HG02623 (cell line): ENCODE data around the gene TNNI3K.

Source experiments
- ATAC-seq: cut with Tn5 transposase; IDR thresholded peaks from one replicate; pipeline ENCODE4 v1.9.1; 2021; ENCODE audit warnings: moderate library complexity; ENCODE audit not compliant: unreplicated experiment

Gene TNNI3K

DNA sequence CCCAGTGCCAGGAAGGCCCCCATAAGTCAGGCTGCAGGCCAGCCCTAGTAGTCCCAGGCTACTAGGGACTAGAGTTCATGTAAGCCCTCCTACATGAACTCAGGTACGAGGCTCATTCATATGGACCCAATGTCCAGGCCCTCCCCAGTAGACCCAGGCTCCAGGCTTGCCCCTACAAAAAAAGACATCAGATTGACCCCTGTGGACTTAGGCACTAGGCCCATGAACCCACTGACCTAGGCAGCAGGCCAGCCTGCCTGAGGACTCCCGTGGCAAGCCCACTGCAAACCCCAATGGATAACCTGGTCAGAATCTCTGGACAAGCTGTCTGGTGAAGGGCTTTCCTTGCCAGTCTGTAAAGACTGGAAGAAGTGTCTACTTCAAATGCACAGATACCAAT is 51.2 kb downstream of the TNNI3K start:
- ATAC-seq, result no peak

DNA sequence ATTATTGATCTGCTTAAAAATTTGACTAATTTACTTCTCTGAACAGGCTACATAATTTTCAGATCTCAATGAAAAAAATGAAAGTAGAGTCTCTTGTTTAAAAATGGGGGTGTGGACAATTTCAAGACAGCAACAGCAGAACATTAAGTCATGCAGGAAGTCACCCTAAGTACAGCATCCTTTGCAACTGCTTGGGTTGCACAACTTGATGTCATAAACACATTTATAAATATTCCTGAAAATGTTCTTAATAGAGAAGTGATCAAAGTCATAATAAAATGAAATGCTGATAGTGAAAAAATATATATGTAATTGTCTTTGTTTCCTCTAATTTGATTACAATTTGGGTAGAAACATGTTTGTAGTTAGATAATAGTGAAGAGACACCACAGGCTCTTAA is 79.3 kb downstream of the TNNI3K start:
- no peak for ATAC-seq

DNA sequence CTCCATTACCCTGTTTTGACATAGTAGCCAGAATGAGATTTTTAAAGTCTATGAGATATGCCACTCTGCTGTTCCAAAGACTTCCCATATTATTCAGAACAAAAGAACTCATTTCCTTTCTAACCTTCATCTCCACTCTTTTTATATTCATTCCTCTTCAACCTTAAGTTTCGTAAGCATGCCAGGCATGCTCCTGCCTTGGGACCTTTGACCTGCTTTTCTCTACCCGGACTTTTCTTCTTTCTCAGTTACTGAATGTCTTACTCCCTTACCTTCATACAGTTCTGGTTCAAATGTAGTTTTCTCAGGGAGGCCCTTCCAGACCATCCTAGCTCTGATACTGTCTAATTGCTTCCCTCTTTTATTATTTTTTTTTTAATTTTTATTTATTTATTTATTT is 81.1 kb downstream of the TNNI3K start:
- ATAC-seq, result no peak

DNA sequence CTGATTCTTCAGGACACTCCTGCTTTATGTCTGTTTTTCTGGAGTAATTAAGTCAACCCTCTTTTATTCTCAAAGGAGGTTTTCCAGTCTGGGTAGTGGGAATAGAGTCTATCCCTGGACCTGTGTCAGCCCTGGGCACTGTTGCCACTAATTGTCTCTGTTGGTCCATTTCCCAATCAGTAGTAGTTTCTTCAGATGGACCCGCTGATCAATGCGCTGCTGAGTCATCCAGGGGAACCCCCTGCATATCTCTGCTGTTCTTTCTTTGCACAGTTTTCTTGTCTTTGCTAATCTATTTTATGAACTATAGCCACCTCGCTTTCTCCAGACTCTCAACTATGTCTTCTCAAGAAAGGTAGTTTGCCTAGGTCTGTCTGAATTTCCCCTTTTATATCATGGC is 82.5 kb downstream of the TNNI3K start:
- no peak for ATAC-seq

DNA sequence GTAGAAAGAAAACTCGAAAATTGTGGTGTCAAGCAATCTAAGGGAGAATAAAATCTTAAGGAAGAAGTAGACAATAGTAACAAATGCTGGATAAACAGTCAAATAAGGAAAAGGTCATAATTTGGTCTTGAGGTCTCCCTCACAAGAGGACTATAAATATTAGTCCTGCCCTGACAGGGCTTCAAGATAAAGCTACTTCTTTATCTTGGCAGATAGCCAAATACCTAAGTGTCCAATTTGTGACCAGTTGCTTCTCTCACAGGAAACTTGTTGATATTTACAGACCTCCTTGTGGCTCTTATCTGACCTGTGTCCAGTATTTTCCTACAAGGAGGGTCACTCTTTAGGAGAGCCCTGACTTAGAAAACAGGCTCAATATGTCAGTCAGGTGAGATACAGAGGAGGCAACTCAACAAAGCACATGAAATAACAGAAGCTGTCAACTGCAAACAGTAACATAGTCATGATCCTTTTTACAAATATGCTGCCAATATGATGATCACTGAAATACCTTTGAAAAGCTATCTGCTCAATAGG is 88.8 kb downstream of the TNNI3K start:
- ATAC-seq, result no peak

DNA sequence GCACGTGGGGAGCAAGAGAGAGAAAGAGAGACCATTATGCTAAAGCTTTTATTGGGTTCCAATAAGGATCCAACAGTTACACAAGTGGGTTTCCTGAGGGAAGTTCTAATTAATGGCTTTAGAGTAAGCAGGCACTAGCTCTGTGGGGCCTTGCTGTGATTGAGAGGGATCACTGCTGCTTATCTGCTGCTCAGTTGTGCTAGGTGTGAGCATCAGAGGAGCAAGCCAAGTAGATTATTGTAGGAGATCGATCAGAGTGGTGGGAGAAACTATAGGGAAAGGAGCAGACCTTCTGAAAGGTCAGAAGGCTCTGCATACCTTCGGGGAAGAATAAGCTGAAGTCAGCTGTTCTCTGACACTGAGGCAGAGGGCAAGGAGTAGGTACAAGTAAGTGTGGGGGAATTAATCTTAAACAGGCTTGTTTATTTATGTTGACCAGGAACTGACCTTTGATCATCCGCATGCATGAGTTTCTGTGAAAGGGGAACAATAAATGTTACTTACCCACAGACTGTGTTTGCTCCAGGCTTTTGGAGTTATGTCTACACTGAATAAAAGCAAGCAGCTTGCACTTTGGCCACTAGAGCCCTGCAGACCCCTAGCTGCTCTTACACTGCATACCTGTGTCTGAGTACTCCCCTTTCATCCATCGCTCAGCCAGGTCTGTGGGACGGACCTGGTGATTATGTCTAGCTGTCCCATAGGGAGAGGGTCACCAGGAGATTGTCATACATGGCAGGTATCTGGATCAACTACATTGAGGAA is 89.7 kb downstream of the TNNI3K start:
- ATAC-seq, result no peak

DNA sequence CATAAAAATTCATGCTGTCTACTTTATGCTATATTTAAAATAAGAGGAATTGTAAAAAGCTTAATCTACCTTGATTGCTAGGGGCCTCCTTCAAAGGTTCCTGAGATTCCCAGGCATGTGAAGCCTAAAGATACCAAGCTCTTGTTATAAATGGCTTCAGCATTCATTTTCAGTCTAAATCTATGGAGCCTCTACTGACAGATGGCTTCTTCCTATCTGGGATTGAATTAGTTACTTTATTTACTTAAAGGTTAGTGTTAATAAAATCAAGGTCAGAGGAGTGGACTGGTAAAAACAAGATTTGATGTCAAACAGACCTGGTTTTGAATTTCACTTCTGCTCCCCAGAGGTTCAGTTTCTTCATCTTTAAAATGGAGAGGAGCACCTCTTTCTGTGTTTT is 93.7 kb downstream of the TNNI3K start:
- no peak for ATAC-seq

DNA sequence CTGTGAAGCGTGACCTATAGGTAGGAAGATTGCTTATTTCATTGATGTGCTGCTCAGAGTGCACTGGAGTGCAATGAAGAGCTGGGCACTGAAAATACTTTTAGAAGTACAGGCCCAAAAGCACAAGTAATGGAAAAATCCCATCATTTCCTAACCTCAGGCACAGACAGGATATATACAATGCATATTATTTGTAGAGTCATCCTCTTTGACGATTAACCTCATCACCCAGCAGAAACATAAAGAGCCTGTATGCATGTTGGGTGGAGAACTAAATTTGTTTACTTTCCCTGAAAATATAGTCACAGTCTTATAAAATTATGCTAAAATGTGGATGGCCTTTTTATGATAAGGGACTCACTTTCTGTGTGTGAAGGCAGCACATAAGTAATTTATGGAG is 98.1 kb downstream of the TNNI3K start:
- ATAC-seq, result no peak

DNA sequence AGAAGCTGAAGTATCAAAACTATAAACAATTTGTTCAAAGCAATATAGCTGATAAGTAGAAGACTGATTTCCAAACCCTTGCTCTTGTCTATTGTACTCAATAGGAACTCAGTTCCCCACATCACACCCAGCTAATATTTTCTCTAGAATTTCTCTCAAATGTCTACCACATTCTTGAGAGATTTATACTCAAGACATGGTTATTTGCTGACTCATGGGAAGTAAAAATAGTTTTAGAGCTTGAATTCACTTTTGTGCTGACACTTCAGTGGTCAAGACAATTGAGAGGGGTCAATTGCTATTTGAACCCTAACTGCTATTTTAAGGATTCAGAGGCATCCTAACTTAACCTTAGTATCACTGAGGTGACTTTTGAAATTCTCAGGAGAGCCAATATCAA is 99.0 kb downstream of the TNNI3K start:
- no peak for ATAC-seq

DNA sequence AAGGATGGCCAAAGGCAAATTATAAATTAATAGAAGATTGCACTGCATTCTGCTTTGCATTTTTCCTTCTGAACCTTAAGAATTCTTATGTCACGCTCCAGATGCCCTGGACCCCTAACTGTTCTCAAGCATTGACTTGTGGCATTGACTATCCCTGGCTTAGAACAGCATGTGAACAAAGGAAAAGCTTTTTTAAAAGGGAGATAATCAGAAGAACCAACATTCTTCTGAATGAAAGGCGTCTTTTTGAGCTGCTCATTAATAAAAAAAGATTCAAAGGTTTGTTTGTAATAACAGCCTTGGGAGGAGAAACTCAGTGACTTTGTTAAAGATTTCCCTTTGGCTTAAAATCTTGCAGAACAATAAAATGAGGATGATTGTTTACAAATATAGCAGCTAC is 105.5 kb downstream of the TNNI3K start:
- no peak for ATAC-seq

DNA sequence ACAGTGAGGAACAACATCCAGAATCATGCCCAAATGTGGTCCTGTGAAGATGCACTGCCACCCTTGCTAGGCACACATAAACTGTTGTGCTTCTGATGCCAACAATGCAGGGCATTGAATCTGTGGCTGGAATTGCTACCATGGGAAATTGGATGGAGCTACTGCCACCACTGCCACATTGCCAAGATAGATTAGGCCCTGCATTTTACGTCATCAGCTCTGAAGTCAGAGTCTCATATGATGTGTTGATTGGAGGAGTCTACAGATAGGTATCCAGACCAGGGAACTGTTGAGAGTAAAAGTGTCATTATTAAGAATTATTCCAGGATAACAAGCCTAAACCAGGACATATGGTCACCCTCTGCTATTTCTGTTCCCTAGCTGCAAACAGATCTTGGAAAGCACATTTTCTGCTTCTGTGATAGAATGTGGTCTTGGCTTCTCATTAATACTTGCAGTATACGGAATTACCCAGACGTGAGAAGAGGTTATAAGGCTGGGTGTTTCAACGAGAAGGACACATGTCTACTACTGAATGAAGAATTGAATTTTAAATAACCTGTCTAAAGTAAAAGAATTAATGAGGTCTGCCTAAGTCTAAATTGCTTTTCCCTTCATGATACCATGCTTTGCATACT is 106.6 kb downstream of the TNNI3K start:
- ATAC-seq, result no peak

DNA sequence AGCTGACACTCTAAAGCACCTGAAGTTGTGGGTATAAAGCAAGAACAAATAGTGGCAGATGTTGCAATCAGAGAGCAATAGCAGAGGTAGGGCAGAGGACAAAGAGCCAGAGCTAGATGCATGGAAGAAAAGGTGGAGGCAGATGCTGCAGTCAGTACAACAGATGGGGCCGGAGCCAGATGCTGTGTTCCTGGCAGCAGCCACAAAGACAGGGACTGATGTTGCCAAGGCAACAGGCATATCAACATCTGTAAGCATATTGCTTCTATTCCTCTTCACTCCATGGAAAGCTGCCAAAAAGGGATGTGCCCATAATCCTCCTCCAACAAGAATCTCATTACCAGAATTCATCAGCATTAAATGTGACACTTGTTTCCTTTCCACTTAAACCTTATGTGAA is 108.0 kb downstream of the TNNI3K start:
- no peak for ATAC-seq

DNA sequence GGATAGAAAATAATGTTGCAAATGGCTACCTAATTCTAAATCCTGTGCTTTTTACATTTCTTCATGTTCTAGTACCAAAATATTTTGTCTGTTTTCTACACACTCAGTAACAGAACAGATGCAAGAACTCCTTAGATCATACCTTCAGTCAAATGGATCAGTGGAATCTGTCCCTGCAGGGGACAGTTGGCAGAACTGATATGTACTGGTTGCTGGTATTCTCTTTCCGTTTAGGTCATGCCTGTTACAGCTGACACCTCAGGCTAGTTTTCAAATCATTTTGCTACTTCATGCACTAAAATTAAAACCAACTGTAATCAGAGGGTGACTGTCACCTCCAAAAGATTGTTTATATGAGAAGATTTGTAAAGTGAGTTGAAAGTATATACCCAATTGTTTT is 109.2 kb downstream of the TNNI3K start:
- no peak for ATAC-seq

DNA sequence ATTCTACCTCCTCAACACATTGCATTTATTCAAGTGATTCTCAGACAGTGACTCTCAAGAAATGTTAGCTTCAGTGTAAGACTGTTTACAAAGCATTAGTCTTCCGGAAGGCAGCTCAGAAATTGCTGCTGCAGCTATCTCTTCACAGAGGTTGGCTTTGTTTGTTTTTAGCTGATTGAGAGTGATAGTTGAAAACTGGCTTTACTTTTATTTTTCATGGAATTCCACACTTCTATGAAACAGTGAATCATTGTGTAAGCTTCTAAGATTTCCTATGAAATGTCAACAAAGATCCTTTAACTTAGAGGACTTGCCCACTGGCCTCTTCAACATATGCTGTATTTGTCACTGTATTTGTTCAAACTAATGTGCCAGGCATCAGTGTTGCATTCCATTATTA is 121.3 kb downstream of the TNNI3K start:
- no peak for ATAC-seq

DNA sequence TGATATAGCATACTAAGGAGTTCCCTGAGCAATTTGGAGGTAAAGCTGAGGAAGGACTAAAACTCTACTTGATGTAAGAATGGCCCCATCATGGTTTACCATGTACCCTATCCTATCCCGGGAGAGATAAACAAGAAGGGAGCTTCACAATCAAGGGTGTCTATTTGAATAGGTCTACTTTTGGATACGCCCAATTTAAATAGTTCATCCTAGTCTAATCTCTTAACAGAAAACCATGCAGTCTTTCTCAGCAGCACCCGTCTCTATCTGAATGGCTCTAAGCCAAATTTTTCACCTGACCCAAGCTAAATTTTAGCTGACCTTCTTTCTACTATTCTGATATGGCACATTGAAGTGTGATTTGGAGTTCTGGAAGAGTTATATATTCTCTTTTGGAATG is 122.0 kb downstream of the TNNI3K start:
- no peak for ATAC-seq

DNA sequence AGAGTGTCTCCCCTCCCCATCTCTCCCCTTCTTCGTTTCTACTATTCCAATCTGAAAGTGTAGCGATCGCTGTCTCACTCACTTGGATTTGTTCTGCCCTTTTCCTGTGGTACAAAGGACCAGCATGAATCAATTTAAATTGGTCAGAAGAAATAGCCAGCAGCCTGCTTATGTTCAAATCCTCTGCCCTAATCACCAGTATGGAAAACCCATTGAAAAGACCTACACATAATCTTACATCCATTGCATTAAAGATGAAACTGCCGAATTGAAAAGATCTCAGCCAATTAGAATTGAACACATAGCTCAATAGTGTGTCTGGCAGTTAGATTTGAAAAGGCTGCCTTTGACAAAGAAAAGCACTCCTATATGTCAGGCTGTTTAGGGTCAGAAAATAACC is 122.6 kb downstream of the TNNI3K start:
- ATAC-seq, result no peak

DNA sequence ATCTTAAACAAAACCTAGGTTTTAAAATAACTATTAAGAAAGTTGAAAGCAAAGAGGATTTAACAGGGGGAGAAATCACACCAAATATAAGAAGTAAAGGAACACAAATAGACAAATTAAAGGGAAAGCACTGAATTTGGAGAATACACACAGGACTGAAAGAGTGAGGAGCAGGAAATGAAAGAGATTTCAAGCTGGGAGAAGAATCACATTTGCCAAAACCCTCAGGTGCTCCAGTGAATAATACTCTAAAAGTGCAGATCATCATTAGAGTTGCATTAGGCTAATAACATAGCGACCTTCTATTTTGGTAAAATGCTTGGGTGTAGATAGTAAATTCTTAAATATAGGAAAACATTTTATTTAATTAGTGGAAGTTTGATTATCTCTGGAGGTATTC is 127.5 kb downstream of the TNNI3K start:
- no peak for ATAC-seq

DNA sequence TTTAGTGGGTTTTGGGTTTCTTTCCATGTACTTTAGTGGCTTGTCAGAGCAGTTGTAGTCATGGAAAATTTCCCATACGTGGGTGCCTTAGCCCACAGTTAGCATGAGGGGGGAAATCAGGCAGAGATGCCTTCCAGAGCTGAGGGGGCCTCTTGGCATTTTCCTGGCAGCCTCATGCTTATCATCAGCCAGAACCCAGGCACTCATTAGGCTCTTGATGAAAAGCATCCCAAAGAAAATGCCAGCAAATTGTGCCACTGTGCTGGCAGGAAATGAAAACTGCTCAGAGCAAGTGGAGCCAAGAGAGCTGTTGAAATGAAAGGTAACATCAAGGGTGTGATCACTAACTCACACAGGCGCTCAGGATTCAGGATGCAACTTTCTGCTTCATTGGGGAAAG is 128.0 kb downstream of the TNNI3K start:
- ATAC-seq, result no peak

DNA sequence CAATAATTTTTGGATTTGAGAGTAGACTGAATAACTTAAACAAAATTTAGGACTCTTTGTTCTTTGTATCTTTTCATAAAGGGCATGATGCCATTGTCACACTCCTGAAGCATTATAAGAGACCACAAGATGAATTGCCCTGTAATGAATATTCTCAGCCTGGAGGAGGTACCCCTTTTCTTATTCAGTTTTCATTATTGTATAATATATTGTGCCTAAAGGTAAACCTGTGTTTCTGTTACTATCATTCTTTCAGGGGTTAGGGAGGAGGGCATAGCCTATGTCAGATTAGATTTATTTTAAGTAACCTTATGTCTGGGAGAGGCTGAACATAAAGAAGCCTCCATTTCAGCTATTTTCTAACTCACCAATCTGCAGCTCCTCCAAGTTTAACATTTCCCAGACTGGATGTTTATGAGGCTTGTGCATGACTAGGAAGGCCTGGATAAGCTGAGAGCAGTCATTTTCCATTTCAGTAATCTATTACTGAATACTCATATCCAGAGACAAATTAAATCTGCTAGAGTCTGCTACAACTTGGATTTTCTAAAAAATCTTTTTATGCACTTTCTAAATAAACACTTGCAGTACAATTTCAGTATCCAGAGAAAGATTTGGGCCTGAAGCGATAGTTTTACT is 132.1 kb downstream of the TNNI3K start:
- no peak for ATAC-seq

DNA sequence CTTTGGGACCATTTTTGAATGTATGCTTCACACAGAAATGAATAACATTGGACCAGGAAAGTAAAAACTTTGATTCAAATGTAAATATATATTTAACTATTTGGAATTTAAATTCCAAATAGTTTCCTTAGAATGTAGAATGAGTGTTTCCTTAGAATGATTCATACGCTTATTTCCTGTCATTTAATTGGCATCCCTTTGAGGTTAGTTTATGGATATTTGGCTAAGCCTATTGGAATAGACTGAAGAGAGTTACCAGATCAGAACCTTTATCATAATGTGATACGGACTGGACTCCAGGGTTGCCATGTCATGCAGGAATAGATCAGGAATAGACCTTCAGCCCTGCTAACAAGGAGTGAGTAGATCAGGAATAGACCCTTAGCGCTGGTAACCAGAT is 133.1 kb downstream of the TNNI3K start:
- no peak for ATAC-seq

DNA sequence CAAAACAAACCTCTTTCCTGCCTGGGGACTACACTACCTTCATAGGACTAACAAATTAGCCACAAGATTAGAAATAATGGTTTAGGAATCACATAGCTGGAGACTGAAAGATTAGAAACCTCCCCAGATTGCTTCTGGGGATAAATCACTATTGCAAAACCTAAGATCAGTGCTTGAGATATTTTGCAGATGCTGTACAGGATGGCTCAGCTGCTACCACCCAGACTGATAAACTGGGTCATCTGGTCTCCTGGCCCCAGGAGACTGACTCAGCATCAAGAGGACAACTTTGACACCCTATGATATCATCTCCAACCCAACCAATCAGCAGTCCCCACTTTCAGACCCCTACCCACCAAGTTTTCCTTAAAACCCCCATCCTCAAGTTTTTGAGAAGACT is 140.2 kb downstream of the TNNI3K start:
- ATAC-seq, result no peak

DNA sequence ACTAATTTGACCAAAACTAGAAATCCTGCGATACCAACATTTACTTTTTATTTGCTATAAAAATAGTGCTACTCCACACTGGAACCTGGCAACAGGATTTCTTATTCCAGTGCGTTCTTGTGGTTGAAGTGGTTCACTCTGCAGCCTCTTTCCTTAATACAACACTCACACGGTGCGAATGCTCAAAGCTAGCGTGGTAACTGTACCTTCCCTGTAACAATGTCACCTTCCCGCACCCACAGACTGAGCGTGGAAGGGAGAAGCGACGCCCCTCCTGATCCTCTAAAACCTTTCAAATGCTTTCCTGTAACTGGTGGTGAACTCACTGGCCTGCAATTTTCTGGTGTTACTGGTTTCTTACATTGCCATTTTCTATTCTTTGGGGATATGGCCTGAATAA is 145.1 kb downstream of the TNNI3K start:
- no peak for ATAC-seq
